ENCODE measurements around the gene CIAO2B.

- TF ChIP-seq CTCF (IDR thresholded peaks at IDR 0.05; ENCODE audit: low read length), result no peak
- TF ChIP-seq EZH2 (IDR thresholded peaks at IDR 0.05; ENCODE audit: borderline replicate concordance, low read length), result no peak
Measured at GRCh38 chr16:66923247-66923731, 10.9 kb downstream of the CIAO2B start.

Data from OCI-LY1 (cell line).